ENCODE results near the gene RRAS.
"Not testable (repeated sequence)": the region's sequence is repeated elsewhere in the genome, so short reads cannot be mapped to it uniquely, and the experiment has no call there.

Gene RRAS

DNA sequence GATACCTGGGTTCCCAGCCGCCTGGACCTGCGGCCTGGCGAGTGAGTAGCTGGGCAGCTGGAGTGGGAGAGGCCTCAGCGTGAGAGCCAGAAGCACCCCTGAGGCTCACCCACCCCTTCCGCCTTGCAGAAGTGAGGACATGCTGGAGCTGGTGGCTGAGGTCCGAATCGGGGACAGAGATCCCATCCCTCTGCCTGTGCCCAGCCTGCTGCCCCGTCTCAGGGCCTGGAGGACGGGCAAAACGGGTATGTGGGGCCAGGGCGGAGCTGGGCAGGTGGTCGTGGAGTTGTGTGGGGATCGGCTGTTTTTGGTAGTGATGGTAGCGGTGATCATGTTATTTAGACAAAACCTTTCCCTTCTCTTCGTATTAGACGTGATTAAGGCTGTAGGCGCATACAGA lies 6.6 kb upstream of the RRAS start:
- Mint-ChIP-seq H3K9me3 (no peaks in the 10 kb centered on the region), H3K4me1 (peaks cover 47% of the 10 kb centered on the region), H3K27ac (no peak overlapping the region), H3K4me3 (no peak overlapping the region), H3K27me3 (no peaks in the 10 kb centered on the region)
- no peak for DNase-seq
- no peak for ATAC-seq

- H3K4me3 Mint-ChIP-seq, result no peak overlapping the region
- ATAC-seq (no peak), DNase-seq (no peak)
- peak overlapping the region in 1 of 2 donors; percentile 89 for H3K27ac Mint-ChIP-seq
- no peaks in the 10 kb centered on the region for H3K27me3 Mint-ChIP-seq
- H3K4me1 Mint-ChIP-seq, result peaks cover 47% of the 10 kb centered on the region
- H3K9me3 Mint-ChIP-seq, result no peaks in the 10 kb centered on the region
Measured at GRCh38 chr19:49645995-49646394, 6.1 kb upstream of the RRAS start.

- DNase-seq (no peak), ATAC-seq (no peak)
- peak overlapping the region; percentile 9 to 90 for H3K27ac Mint-ChIP-seq
- H3K4me3 Mint-ChIP-seq, result no peak overlapping the region
- no peaks in the 10 kb centered on the region for H3K9me3 Mint-ChIP-seq
- H3K27me3 Mint-ChIP-seq, result no peaks in the 10 kb centered on the region
- H3K4me1 Mint-ChIP-seq, result peaks cover 47% of the 10 kb centered on the region
Measured at GRCh38 chr19:49645592-49645991, 5.6 kb upstream of the RRAS start.

- peak overlapping the region in 1 of 2 donors; percentile 98 for H3K27ac Mint-ChIP-seq
- no peak for DNase-seq
- H3K27me3 Mint-ChIP-seq, result peaks cover 8% of the 10 kb centered on the region
- H3K4me3 Mint-ChIP-seq, result peak overlapping the region; percentile 96 to 98
- no peaks in the 10 kb centered on the region for H3K9me3 Mint-ChIP-seq
- peaks cover 60% of the 10 kb centered on the region for H3K4me1 Mint-ChIP-seq
- no peak for ATAC-seq
Measured at GRCh38 chr19:49643466-49643865, 3.5 kb upstream of the RRAS start.

GRCh38 chr19:49642492-49643035 lies 2.6 kb upstream of the RRAS start:
- peaks cover 12% of the 10 kb centered on the region for H3K27me3 Mint-ChIP-seq
- peak overlapping the region; percentile 96 to 98 for H3K4me3 Mint-ChIP-seq
- H3K27ac Mint-ChIP-seq, result peak overlapping the region; percentile 98
- no peaks in the 10 kb centered on the region for H3K9me3 Mint-ChIP-seq
- no peak for DNase-seq
- no peak for ATAC-seq
- peaks cover 69% of the 10 kb centered on the region for H3K4me1 Mint-ChIP-seq

- Mint-ChIP-seq H3K9me3 (no peaks in the 10 kb centered on the region), H3K27me3 (peaks cover 12% of the 10 kb centered on the region), H3K4me1 (peaks cover 68% of the 10 kb centered on the region), H3K4me3 (peak within 1 kb of the TSS; percentile 96 to 98), H3K27ac (peak within 1 kb of the TSS; percentile 98)
- peak; percentile 74 for ATAC-seq
- DNase-seq, result peak; percentile 100
Measured at GRCh38 chr19:49641688-49642491, 1.9 kb upstream of the RRAS start, which contains the start of gene SCAF1. SCAF1 (plus strand) TSS chr19:49642209; CDS start chr19:49645027, 2,818 bp downstream.

DNA sequence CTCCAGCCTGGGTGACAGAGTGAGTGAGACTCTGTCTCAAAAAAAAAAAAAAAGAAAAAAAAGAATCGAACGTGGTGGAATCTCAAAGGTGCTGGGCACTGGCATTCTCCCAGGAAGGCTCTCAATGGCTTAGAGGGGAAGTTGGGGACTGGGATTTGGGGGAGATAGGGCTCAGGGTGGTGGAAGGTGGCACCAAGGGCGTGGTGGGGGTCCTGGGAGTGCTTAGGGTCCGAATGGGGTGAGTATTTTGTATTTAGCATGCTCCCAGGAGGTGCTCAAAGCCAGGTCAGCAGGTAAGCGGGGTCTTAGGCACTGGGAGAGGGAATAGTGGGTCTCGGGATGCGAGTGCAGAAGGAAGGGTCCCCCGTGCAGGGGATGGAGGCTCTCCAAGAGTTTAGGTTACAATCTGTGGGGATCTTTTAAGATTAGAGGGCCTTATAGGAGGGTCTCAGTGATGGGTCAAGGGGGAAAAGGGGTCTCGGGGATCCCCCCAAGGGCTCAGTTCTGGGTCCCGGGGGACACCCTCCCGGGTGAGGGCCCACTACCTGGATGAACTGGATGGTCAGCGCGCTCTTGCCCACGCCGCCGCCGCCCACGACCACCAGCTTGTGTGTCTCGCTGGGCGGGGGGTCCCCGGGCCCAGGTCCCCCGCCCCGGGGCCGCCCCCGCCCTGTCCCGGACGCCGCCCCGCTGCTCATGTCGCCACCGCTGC lies 386 bp downstream of the RRAS start:
- H3K4me3 Mint-ChIP-seq, result peak overlapping the region; percentile 96 to 98
- peaks cover 47% of the 10 kb centered on the region for H3K4me1 Mint-ChIP-seq
- ATAC-seq (no peak), DNase-seq (no peak)
- no peaks in the 10 kb centered on the region for H3K9me3 Mint-ChIP-seq
- no peak overlapping the region for H3K27ac Mint-ChIP-seq
- H3K27me3 Mint-ChIP-seq, result peaks cover 12% of the 10 kb centered on the region

GRCh38 chr19:49637821-49638738 lies 1.9 kb downstream of the RRAS start:
- Mint-ChIP-seq H3K9me3 (no peaks in the 10 kb centered on the region), H3K4me3 (peak overlapping the region; percentile 58 to 85), H3K27me3 (peaks cover 12% of the 10 kb centered on the region), H3K27ac (peak overlapping the region in 1 of 2 donors; percentile 68), H3K4me1 (peaks cover 33% of the 10 kb centered on the region)
- no peak for ATAC-seq
- DNase-seq, result no peak

DNA sequence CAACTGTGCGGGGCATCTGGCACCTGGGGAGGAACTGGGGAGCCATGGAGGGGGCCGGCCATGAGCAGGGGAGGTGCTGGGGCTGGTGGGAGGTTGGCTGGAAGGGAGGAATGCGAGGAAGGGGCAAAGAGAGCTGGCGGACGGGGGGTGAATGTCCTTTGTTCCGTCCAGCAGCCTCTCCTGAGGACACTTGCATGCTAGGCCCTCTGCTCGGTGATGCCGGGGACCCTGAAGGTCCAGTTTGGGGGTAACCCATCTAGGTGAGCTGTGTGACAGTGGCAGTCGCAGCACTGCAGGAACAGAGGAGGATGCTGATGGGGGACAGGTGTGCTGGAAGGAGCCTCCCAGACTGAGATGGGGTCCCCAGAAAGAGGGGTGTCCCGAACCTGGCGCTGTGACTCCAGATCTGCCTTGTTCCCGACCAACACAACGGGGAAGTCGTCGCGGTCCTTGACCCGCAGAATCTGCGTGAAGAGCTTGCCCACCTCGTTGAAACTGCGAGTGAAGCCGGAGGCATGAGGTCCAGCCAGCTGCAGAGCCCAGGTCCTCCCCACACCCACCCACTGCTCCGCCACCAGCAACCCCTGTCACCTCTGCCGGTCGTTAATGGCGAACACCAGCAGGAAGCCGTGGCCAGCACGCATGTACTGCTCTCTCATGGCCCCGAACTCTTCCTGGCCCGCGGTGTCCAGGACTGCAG lies 3.6 kb downstream of the RRAS start:
- Mint-ChIP-seq H3K27ac (peak overlapping the region in 1 of 2 donors; percentile 76), H3K9me3 (no peaks in the 10 kb centered on the region), H3K4me3 (no peak overlapping the region), H3K4me1 (peaks cover 25% of the 10 kb centered on the region), H3K27me3 (peaks cover 12% of the 10 kb centered on the region)
- ATAC-seq, result no peak
- no peak for DNase-seq

- peaks cover 25% of the 10 kb centered on the region for H3K4me1 Mint-ChIP-seq
- DNase-seq, result no peak
- no peaks in the 10 kb centered on the region for H3K9me3 Mint-ChIP-seq
- H3K27me3 Mint-ChIP-seq, result peaks cover 12% of the 10 kb centered on the region
- H3K27ac Mint-ChIP-seq, result peak overlapping the region in 1 of 2 donors; percentile 13
- no peak overlapping the region for H3K4me3 Mint-ChIP-seq
- no peak for ATAC-seq
Measured at GRCh38 chr19:49635530-49636232, 4.3 kb downstream of the RRAS start.

DNA sequence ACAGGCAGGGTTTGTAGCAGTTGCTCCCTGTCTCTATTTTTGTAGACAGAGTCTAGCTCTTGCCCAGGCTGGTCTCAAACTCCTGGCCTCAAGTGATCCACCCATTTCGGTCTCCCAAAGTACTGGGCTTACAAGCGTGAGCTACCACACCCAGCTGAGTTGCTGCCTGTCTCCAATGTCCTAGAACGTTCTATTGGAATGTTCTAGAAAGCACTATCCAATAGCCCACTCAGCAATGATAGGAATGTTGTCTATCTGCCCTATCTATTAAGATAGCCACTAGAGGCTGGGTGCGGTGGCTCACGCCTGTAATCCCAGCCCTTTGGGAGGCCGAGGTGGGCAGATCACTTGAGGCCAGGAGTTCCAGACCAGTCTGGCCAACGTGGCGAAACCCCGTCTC lies 6.7 kb downstream of the RRAS start:
- not testable (repeated sequence) for H3K4me3 Mint-ChIP-seq, ATAC-seq, H3K27ac Mint-ChIP-seq, H3K9me3 Mint-ChIP-seq, H3K4me1 Mint-ChIP-seq, H3K27me3 Mint-ChIP-seq, DNase-seq

- H3K9me3 Mint-ChIP-seq, result no peaks in the 10 kb centered on the region
Measured at GRCh38 chr19:49632576-49632975, 7.4 kb downstream of the RRAS start.

DNA sequence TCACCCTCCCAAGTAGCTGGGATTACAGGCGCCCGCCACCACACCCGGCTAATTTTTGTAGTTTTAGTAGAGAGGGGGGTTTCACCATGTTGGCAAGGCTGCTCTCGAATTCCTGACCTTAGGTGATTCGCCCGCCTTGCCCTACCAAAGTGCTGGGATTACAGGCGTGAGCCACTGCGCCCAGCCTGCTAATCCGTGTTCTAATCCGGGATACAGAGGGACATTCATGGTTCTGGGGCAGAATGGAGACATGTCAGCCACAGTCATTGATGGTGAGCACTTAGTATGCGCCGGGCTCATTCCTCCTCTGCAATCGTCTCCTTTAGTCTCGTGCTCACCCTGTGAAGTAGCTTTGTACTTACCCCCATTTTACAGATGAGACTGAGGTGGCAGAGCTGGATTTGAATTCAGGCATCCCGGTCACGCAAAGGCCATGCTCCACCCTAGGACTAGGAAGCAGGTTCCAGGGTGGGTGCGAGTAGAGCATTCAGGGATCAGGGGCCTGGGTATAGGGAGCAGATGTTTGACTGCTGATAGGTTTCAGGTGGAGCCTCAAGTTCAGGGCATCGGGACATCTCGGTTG lies 8.2 kb downstream of the RRAS start:
- Mint-ChIP-seq H3K4me3 (no peak overlapping the region), H3K27me3 (no peaks in the 10 kb centered on the region), H3K27ac (no peak overlapping the region), H3K9me3 (no peaks in the 10 kb centered on the region), H3K4me1 (no peaks in the 10 kb centered on the region)
- ATAC-seq (no peak), DNase-seq (no peak)

More at GRCh38 chr19:49632576-49632975, 7.4 kb downstream of the RRAS start:
- H3K4me3 Mint-ChIP-seq, result no peak overlapping the region
- H3K27me3 Mint-ChIP-seq, result no peaks in the 10 kb centered on the region
- DNase-seq (no peak), ATAC-seq (no peak)
- no peak overlapping the region for H3K27ac Mint-ChIP-seq
- H3K4me1 Mint-ChIP-seq, result peaks cover 3% of the 10 kb centered on the region
